ENCODE data around the gene TLR8.

TLR8 gene

DNA sequence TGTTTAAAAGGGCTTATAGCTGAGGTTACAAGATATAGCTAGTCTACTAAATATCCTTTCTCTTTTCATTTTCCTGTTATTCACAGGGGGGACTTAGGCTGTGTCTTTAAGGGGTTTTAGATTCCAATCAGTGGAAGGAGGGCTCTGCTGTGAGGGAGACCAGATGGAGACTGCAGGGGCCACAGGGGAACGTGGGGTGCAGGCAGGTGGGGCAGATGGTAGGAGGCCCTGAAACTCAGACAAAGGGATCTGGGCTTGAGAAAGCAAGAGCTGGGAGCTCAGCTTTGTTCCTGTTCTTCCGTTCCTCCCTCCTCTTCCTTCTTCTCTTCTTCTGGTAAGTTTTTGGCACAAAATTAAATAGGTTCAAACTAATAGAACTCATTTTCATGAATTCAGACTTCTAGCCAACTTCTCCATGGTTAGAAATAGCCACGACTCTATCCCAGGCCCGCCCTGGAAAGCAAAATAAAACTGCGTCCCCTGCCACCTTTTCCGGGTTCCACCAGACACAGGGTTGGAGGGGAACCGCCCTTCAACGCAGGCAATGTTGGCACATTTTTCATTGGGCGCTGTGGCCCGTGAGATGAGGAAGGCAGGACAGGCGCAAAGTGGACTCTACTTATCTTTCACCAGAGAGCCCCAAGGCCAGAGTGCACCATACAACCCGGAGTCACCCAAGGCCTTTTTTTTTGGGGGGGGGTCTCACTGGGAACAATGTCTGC lies 65.0 kb downstream of the TLR8 start:
- Histone ChIP-seq H3K9me3 (ENCODE audit: insufficient read depth, low read length) (no peaks in the 10 kb centered on the region), H3K79me2 (ENCODE audit: low read length) (peaks cover 52% of the 10 kb centered on the region), H3K4me3 (ENCODE audit: low read length) (peak overlapping the region; percentile 95), H3K9ac (ENCODE audit: low read length) (peak overlapping the region; percentile 100), H2AFZ (ENCODE audit: low read depth, low read length) (no peak overlapping the region), H3K27me3 (ENCODE audit: low read depth, low read length) (no peaks in the 10 kb centered on the region), H3K36me3 (replicated peaks; ENCODE audit: low read depth, low read length) (peaks cover 14% of the 10 kb centered on the region), H3K4me2 (ENCODE audit: low read length) (peak overlapping the region; percentile 98), H3K27ac (ENCODE audit: low read length) (peak overlapping the region; percentile 100), H3K4me1 (ENCODE audit: low read length) (peaks cover 69% of the 10 kb centered on the region), H4K20me1 (ENCODE audit: insufficient read depth, low read length) (peaks cover 12% of the 10 kb centered on the region)
- no peak for TF ChIP-seq EZH2phosphoT487 (IDR thresholded peaks at IDR 0.05; ENCODE audit: low read depth)
- no peak for TF ChIP-seq CTCF (IDR thresholded peaks at IDR 0.05; ENCODE audit: low read depth, low read length)

GRCh38 chrX:12972243-12972642 lies 65.8 kb downstream of the TLR8 start:
- Histone ChIP-seq H3K4me3 (ENCODE audit: low read length) (peak overlapping the region; percentile 95), H3K36me3 (replicated peaks; ENCODE audit: low read depth, low read length) (peaks cover 20% of the 10 kb centered on the region), H3K9ac (ENCODE audit: low read length) (peak overlapping the region; percentile 100), H2AFZ (ENCODE audit: low read depth, low read length) (no peak overlapping the region), H3K79me2 (ENCODE audit: low read length) (peaks cover 60% of the 10 kb centered on the region), H4K20me1 (ENCODE audit: insufficient read depth, low read length) (peaks cover 15% of the 10 kb centered on the region), H3K27me3 (ENCODE audit: low read depth, low read length) (no peaks in the 10 kb centered on the region), H3K4me1 (ENCODE audit: low read length) (peaks cover 63% of the 10 kb centered on the region), H3K4me2 (ENCODE audit: low read length) (peak overlapping the region; percentile 98), H3K9me3 (ENCODE audit: insufficient read depth, low read length) (no peaks in the 10 kb centered on the region), H3K27ac (ENCODE audit: low read length) (peak overlapping the region; percentile 100)
- TF ChIP-seq CTCF (IDR thresholded peaks at IDR 0.05; ENCODE audit: low read depth, low read length) (no peak), EZH2phosphoT487 (IDR thresholded peaks at IDR 0.05; ENCODE audit: low read depth) (no peak)

All from OCI-LY3 (cell line).